HEK293T (cell line): Measurements from ENCODE around the gene CREB3L1.

Experiments
- ARNT ChIP-seq: fragments of 450-650 bp; IDR thresholded peaks from 2 replicates; pipeline ENCODE4 v1.6.1; 2017; ENCODE audit warnings: mild to moderate bottlenecking
- BHLHE40 ChIP-seq: fragments of 450-650 bp; IDR thresholded peaks from 2 replicates; pipeline ENCODE4 v1.6.1; 2016; ENCODE audit warnings: mild to moderate bottlenecking, moderate library complexity, borderline replicate concordance
- CTBP1 ChIP-seq: fragments of 450-650 bp; IDR thresholded peaks from 2 replicates; pipeline ENCODE4 v1.6.1; 2016; ENCODE audit warnings: borderline replicate concordance
- ELF4 ChIP-seq: fragments of 450-650 bp; IDR thresholded peaks from 2 replicates; pipeline ENCODE4 v1.6.1; 2017; ENCODE audit warnings: antibody characterized with exemption
- FOXA1 ChIP-seq: fragments of 450-650 bp; IDR thresholded peaks from 2 replicates; pipeline ENCODE4 v1.6.1; 2016; ENCODE audit warnings: mild to moderate bottlenecking
- FOXK2 ChIP-seq: fragments of 450-650 bp; IDR thresholded peaks from 2 replicates; pipeline ENCODE4 v1.6.1; 2016; ENCODE audit warnings: mild to moderate bottlenecking
- FOXM1 ChIP-seq: fragments of 450-650 bp; IDR thresholded peaks from 2 replicates; pipeline ENCODE4 v1.6.1; 2017; ENCODE audit warnings: mild to moderate bottlenecking, borderline replicate concordance
- HDGF ChIP-seq: fragments of 450-650 bp; IDR thresholded peaks from 2 replicates; pipeline ENCODE4 v1.6.1; 2017; ENCODE audit warnings: antibody characterized with exemption, borderline replicate concordance
- NFRKB ChIP-seq: fragments of 450-650 bp; IDR thresholded peaks from 2 replicates; pipeline ENCODE4 v1.6.1; 2016; ENCODE audit warnings: mild to moderate bottlenecking, moderate library complexity
- PKNOX1 ChIP-seq: fragments of 450-650 bp; IDR thresholded peaks from 2 replicates; pipeline ENCODE4 v1.6.1; 2016
- SP1 ChIP-seq: fragments of 450-650 bp; IDR thresholded peaks from 2 replicates; pipeline ENCODE4 v1.6.1; 2017
- TARDBP ChIP-seq: fragments of 450-650 bp; IDR thresholded peaks from 2 replicates; pipeline ENCODE4 v1.6.1; 2016
- ZNF384 ChIP-seq: fragments of 450-650 bp; IDR thresholded peaks from 2 replicates; pipeline ENCODE4 v1.6.1; 2016

- no peak for TF ChIP-seq ZNF384
- no peak for TF ChIP-seq TARDBP
- no peak for TF ChIP-seq SP1
- no peak for TF ChIP-seq CTBP1
- TF ChIP-seq PKNOX1, result no peak
- no peak for TF ChIP-seq NFRKB
- TF ChIP-seq FOXM1, result no peak
- no peak for TF ChIP-seq ELF4
- no peak for TF ChIP-seq ARNT
- TF ChIP-seq BHLHE40, result no peak
- no peak for TF ChIP-seq FOXA1
- no peak for TF ChIP-seq HDGF
- no peak for TF ChIP-seq FOXK2
These were observed 89.2 kb downstream of the CREB3L1 start for GRCh38 chr11:46366661-46367161.
